NT2/D1 (cell line): ENCODE results near the gene IFT172.

Source experiments
- DNase-seq: peaks from one replicate; pipeline ENCODE4 v3.0.0-alpha.2; 2011; ENCODE audit warnings: low read depth, low spot score
- H3K27me3 ChIP-seq: 2 replicates; pipeline ENCODE4 v1.6.0; 2011; ENCODE audit warnings: mild to moderate bottlenecking; ENCODE audit not compliant: insufficient read length, insufficient read depth
- H3K36me3 ChIP-seq: 2 replicates; pipeline ENCODE4 v1.6.1; 2011; ENCODE audit warnings: mild to moderate bottlenecking, low read length, mixed read lengths; ENCODE audit not compliant: insufficient read depth, insufficient read length
- H3K4me1 ChIP-seq: 2 replicates; pipeline ENCODE4 v1.5.1; 2011; ENCODE audit not compliant: insufficient read depth, insufficient read length
- H3K4me3 ChIP-seq: 2 replicates; pipeline ENCODE4 v1.5.1; 2011; ENCODE audit warnings: low read depth; ENCODE audit not compliant: insufficient read length
- H3K9ac ChIP-seq: 2 replicates; pipeline ENCODE4 v1.6.0; 2011; ENCODE audit warnings: low read depth; ENCODE audit not compliant: insufficient read length
- H3K9me3 ChIP-seq: 2 replicates; pipeline ENCODE4 v1.5.1; 2011; ENCODE audit warnings: mild to moderate bottlenecking, low read length; ENCODE audit not compliant: insufficient read depth
- SUZ12 ChIP-seq: IDR thresholded peaks from 2 replicates; pipeline ENCODE4 v1.6.1; 2011; ENCODE audit not compliant: insufficient read length, insufficient read depth; ENCODE audit errors: extremely low read depth
- YY1 ChIP-seq: IDR thresholded peaks from 2 replicates; pipeline ENCODE4 v1.6.1; 2011; ENCODE audit not compliant: insufficient read length, insufficient read depth
- ZNF274 ChIP-seq: IDR thresholded peaks from 2 replicates; pipeline ENCODE4 v1.6.1; 2011; ENCODE audit warnings: mild to moderate bottlenecking, low read depth, low read length

IFT172 gene

DNA sequence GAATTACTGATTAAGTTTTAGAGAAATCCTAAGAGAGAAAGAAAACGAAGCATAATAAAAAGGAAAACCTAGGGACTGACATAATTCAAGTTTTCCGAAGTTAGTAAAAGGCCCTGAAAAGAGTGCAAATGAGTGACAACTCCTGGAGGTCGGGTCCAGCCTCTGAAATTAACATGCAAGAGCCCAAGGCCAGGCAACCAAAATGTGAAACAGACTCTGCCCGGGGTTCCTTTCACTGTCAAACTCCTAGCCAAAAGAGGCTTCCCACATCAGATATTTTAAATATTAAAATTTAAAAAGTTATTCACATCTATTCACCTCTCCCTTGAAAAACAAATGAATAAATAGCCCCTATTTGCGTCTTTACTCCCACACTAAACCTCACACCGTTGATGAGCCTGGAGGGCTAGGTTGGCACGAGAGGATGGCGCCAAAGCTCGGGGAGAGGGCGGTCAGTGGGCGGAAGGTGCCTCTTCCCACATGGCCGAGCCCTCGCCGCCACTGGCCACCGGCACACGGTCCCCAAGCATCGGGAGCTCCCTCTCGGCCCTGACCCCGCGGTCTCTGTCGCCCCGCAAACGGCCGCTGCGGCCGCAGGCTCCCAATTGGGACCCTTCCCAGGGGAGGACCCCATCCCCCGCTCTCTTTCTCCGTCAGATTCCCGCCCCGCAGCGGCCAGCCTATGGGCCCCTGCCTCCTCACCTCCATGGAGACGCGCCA, 80.8 kb downstream of the IFT172 start:
- no peaks in the 10 kb centered on the region for H3K9me3 ChIP-seq
- H3K4me1 ChIP-seq, result no peaks in the 10 kb centered on the region
- DNase-seq, result no peak
- no peaks in the 10 kb centered on the region for H3K27me3 ChIP-seq
- peaks cover 13% of the 10 kb centered on the region for H3K36me3 ChIP-seq
- peak overlapping the region; percentile 95 for H3K9ac ChIP-seq
- no peak for TF ChIP-seq SUZ12
- TF ChIP-seq YY1, result no peak
- TF ChIP-seq ZNF274, result no peak
- peak overlapping the region; percentile 93 for H3K4me3 ChIP-seq

DNA sequence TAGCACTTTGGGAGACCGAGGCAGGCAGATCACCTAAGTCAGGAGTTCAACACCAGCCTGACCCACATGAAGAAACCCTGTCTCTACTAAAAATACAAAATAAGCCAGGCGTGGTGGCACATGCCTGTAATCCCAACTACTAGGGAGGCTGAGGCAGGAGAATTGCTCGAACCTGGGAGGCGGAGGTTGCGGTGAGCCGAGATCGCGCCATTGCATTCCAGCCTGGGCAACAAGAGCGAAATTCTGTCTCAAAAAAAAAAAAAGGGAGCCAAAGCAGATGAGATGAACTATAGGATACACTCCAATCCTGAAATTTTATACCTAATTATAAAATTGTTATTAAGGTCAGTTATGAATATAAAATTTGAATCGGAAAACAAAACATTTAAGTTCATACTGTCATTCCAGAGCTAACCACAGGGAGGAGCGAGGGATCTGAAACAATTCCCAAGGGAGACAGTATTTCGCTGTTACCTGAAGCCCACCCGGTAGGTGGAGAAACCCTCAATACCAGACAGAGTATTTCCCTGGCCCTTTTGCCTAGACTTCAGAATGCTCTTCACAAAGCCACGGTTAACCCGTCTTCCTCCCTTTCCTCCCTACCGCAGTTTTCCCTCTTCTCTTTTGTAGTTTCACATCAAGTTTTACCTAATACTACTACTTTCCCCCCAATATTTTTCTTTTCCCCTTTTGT, 81.6 kb downstream of the IFT172 start:
- peak overlapping the region; percentile 93 for H3K4me3 ChIP-seq
- H3K4me1 ChIP-seq, result no peaks in the 10 kb centered on the region
- TF ChIP-seq SUZ12 (no peak), ZNF274 (no peak), YY1 (no peak)
- no peaks in the 10 kb centered on the region for H3K27me3 ChIP-seq
- peaks cover 13% of the 10 kb centered on the region for H3K36me3 ChIP-seq
- H3K9me3 ChIP-seq, result no peaks in the 10 kb centered on the region
- peak; percentile 64 for DNase-seq
- H3K9ac ChIP-seq, result peak overlapping the region; percentile 95

DNA sequence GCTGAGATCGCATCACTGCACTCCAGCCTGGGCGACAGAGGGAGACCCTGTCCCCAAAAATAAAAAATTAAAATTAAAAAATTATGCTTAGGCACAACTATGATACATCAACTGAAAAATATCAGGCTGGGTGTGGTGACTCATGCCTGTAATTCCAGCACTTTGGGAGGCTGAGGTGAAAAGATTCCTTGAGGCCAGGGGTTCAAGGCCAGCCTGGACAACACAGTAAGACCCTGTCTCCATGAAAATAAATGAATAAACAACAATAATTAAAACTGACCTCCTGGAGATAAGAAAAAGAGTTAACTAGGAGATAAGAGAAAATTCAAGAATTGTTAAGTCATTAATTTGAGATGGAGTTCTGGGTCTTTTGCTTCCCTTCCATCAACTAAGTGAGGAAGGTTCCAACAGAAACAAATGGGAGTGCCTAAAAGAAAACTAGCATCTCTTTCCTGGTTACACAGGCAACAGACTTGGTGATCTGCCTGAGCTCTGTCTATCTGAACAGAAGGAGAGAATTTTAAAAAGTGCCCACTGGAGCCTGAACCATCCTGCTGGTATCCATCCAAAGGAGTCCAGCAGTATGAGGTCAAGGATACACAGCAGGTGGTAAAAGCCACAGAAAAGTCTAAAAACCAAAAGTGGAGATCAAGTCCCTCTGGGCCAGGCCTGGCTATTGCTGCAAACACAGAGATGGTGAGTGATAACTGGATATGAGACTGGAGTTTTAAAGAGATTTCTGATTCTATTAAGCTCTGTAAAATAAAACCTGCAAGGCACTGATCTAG, 89.0 kb downstream of the IFT172 start:
- Histone ChIP-seq H3K9me3 (no peaks in the 10 kb centered on the region), H3K36me3 (peaks cover 15% of the 10 kb centered on the region), H3K4me1 (peaks cover 2% of the 10 kb centered on the region), H3K4me3 (no peak overlapping the region), H3K9ac (no peak overlapping the region), H3K27me3 (no peaks in the 10 kb centered on the region)
- no peak for DNase-seq
- TF ChIP-seq YY1, result no peak
- TF ChIP-seq ZNF274, result no peak
- TF ChIP-seq SUZ12, result no peak

DNA sequence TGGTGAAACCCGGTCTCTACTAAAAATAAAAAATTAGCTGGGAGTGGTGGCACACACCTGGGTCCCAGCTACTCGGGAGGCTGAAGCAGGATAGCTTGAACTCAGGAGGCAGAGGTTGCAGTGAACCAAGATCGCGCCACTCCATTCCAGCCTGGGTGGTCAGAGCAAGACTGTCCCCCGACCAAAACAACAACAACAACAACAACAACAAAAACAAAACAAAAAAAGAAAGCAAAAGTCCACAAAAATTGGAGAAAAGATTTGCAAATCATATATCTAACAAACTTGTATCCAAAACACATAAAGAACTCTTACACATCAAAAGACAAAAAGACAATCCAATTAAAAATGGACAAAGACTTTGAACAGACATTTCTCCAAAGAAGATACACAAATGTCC, 90.6 kb downstream of the IFT172 start:
- H3K9ac ChIP-seq, result no peak overlapping the region
- TF ChIP-seq SUZ12, result no peak
- no peak for TF ChIP-seq ZNF274
- no peak for TF ChIP-seq YY1
- no peak overlapping the region for H3K4me3 ChIP-seq
- H3K9me3 ChIP-seq, result no peaks in the 10 kb centered on the region
- H3K36me3 ChIP-seq, result peaks cover 13% of the 10 kb centered on the region
- peaks cover 2% of the 10 kb centered on the region for H3K4me1 ChIP-seq
- H3K27me3 ChIP-seq, result no peaks in the 10 kb centered on the region
- no peak for DNase-seq
